Fibroblast of pulmonary artery (primary cell): Measurements from ENCODE around the gene AKNA.
A peak's percentile ranks its signal among the peaks of the same experiment; 100 is the strongest.

ENCODE experiments used
- DNase-seq: peaks from one replicate; pipeline ENCODE4 v3.0.0-alpha.2; 2010; ENCODE audit warnings: low read depth
- H3K4me3 ChIP-seq: replicated peaks from 2 replicates; pipeline ENCODE4 v1.5.1; 2011; ENCODE audit warnings: low read depth, mild to moderate bottlenecking, control low read depth, low read length, moderate library complexity
- TF ChIP-seq, protein P1 (sequence below): IDR thresholded peaks from 2 replicates; pipeline ENCODE4 v1.5.1; 2011; ENCODE audit warnings: mild to moderate bottlenecking, control low read depth, low read length, inconsistent platforms; ENCODE audit errors: missing control alignments

The AKNA gene

GRCh38 chr9:114289571-114290481, 98.0 kb downstream of the AKNA start:
- TF ChIP-seq, protein P1, sequence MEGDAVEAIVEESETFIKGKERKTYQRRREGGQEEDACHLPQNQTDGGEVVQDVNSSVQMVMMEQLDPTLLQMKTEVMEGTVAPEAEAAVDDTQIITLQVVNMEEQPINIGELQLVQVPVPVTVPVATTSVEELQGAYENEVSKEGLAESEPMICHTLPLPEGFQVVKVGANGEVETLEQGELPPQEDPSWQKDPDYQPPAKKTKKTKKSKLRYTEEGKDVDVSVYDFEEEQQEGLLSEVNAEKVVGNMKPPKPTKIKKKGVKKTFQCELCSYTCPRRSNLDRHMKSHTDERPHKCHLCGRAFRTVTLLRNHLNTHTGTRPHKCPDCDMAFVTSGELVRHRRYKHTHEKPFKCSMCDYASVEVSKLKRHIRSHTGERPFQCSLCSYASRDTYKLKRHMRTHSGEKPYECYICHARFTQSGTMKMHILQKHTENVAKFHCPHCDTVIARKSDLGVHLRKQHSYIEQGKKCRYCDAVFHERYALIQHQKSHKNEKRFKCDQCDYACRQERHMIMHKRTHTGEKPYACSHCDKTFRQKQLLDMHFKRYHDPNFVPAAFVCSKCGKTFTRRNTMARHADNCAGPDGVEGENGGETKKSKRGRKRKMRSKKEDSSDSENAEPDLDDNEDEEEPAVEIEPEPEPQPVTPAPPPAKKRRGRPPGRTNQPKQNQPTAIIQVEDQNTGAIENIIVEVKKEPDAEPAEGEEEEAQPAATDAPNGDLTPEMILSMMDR = no peak
- DNase-seq = no peak
- H3K4me3 ChIP-seq = no peak overlapping the region

- TF ChIP-seq, protein P1 = no peak
- DNase-seq = no peak
- no peak overlapping the region for H3K4me3 ChIP-seq
Observed at GRCh38 chr9:114289106-114289505, 98.7 kb downstream of the AKNA start.

DNA sequence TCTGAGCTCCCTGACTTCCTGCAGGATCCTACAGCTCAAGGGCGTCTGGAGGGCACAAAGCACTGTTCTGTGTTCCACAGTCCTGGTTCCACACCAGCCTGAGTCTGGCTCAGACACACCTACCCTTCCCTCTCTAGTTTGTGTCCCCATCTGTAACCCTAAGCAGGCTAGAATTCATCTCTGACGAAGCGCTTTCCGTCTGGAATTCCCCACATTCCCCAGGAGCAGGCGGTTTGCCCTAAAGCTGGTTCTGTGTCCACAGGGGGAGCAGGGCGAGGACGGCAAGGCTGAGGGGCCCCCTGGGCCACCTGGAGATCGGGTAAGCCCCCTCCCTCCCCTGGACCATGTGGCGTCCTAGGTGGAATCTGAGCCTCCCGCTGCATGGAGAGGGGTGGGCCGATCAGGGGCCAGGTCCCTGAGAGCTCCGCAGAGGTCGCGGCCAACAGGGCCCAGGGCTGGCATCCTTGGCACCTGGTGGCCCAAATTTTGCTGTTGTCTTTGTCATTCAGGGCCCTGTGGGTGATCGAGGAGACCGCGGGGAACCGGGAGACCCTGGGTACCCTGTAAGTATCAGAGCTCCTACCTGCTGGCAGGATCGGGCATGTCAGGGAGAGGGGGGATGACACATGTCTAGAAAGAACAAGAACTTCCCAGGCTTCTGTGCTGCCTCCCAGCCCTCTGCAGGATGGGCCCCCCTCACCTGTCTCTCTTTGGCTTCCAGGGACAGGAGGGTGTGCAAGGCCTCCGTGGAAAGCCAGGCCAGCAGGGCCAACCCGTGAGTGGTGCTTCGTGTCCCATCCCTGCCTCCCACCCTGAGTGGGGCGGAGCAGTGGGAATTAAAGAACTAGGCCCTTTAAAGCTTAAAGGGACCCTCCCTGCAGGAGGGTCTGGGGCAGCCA, 99.3 kb downstream of the AKNA start:
- TF ChIP-seq, protein P1 = no peak
- DNase-seq = peak; percentile 44
- no peak overlapping the region for H3K4me3 ChIP-seq

DNA sequence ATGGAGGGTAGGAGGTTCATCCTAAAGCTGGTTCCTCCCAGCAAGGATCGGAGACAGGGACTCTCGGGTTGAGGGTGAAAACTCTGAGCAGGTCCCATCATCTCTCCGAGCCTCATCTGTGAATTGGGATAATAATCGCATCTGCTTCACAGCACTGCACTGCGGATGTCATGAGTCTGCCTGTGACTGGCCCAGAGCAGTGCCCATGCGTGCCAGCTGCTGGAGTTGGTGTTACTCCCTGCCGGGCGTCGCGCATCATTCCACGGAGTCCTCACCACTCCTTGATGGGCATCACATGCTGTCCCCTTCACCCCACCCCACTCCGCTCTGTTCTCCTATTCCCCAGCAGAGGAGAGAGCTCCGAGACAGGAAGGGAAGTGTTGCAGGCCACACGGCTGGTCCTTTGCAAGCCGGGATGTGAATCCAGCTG, 100.0 kb downstream of the AKNA start:
- H3K4me3 ChIP-seq = no peak overlapping the region
- TF ChIP-seq, protein P1 = no peak
- no peak for DNase-seq

DNA sequence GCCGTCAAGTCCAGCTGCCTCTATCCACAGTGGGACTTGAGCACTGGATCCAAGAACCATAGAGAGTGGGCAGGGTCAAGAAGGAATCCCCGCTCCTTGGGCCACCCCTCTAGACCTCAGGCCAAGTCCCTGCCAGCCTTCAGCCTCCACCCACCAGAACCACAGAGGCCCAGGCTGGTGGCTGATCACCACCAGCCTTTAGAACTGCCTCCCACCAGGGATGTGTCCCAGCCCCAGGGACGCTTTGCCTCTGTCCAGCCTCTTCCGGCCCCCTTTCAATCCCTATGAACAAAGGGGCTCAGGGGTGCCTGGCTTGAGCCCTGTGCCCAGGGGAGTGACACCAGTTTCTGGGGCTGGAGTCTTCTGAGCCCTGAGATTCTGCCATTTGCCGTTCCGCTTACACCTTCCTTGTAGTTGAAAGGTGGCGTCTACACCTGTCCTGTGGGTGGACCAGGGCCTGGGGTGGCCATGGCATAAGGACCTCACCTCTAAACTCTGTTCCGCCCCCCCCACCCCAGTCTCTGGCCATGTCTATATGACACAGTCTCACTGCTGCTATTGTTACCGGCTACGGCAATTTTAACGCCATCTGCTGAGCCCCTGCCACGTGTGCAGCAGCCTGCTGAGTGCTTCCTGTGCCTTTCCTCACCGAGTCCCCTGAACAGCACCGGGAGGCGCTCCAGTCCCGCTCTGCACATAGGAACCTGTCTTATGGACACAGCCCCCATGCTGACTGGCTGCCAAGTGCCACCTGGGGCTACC, 100.6 kb downstream of the AKNA start:
- TF ChIP-seq, protein P1 = no peak
- DNase-seq = no peak
- no peak overlapping the region for H3K4me3 ChIP-seq

- TF ChIP-seq, protein P1 = no peak
- H3K4me3 ChIP-seq = no peak overlapping the region
- DNase-seq = no peak
Observed at GRCh38 chr9:114286146-114286679, 101.6 kb downstream of the AKNA start.
